Osteoblast (primary cell): ENCODE data around the gene TRIM38. TPM values are rescaled to one million over a fixed set of nuclear protein-coding genes. Genes with fewer than 3 reads are reported as not detected.

ENCODE experiments used
- DNase-seq: peaks from one replicate; pipeline ENCODE4 v3.0.0; 2011; ENCODE audit warnings: low spot score, mixed read lengths; ENCODE audit not compliant: insufficient read length; ENCODE audit errors: missing footprints
- H2AFZ ChIP-seq: 2 replicates; pipeline ENCODE4 v1.6.0; 2011; ENCODE audit warnings: mild to moderate bottlenecking, low read length
- H3K27ac ChIP-seq: 2 replicates; pipeline ENCODE4 v1.5.1; 2011; ENCODE audit warnings: mild to moderate bottlenecking, low read depth, low read length, moderate library complexity
- H3K27me3 ChIP-seq: 2 replicates; pipeline ENCODE4 v1.6.0; 2012; ENCODE audit warnings: mild to moderate bottlenecking, control low read depth, inconsistent platforms, low read length, moderate library complexity; ENCODE audit not compliant: insufficient read depth
- H3K36me3 ChIP-seq: 2 replicates; pipeline ENCODE4 v1.5.1; 2011; ENCODE audit warnings: mild to moderate bottlenecking, low read length, control low read depth, moderate library complexity; ENCODE audit not compliant: insufficient read depth
- H3K4me1 ChIP-seq: 2 replicates; pipeline ENCODE4 v1.5.1; 2011; ENCODE audit warnings: mild to moderate bottlenecking, low read length, control low read depth, moderate library complexity; ENCODE audit not compliant: insufficient read depth
- H3K4me2 ChIP-seq: 2 replicates; pipeline ENCODE4 v1.6.0; 2011; ENCODE audit warnings: mild to moderate bottlenecking, low read length; ENCODE audit not compliant: insufficient read depth
- H3K4me3 ChIP-seq: fragments of 200-600 bp; sonication (generic); 3 replicates; pipeline ENCODE4 v1.5.1; 2012; ENCODE audit warnings: mild to moderate bottlenecking, low read length, inconsistent platforms; ENCODE audit not compliant: insufficient read depth
- H3K79me2 ChIP-seq: 2 replicates; pipeline ENCODE4 v1.6.0; 2012; ENCODE audit warnings: mild to moderate bottlenecking, low read length, control low read depth, inconsistent platforms; ENCODE audit not compliant: insufficient read depth
- H3K9me3 ChIP-seq: 2 replicates; pipeline ENCODE4 v1.5.1; 2011; ENCODE audit warnings: low read depth, low read length, control low read depth
- H4K20me1 ChIP-seq: 2 replicates; pipeline ENCODE4 v1.6.0; 2012; ENCODE audit warnings: mild to moderate bottlenecking, low read length, control low read depth; ENCODE audit not compliant: insufficient read depth
- total RNA-seq: library from RNA; depleted of rRNA; stranded (reverse); fragments of >200 nt; gene quantifications from 2 replicates; pipeline ENCODE4 v1.2.3, GENCODE V29; 2012
- TF ChIP-seq, protein P1 (sequence below): IDR thresholded peaks from 2 replicates; pipeline ENCODE4 v1.5.1; 2011; ENCODE audit warnings: mild to moderate bottlenecking, low read depth, low read length, moderate library complexity; ENCODE audit errors: extremely low read depth

The TRIM38 gene
- total RNA-seq, 1 donor: 13.0 TPM

DNA sequence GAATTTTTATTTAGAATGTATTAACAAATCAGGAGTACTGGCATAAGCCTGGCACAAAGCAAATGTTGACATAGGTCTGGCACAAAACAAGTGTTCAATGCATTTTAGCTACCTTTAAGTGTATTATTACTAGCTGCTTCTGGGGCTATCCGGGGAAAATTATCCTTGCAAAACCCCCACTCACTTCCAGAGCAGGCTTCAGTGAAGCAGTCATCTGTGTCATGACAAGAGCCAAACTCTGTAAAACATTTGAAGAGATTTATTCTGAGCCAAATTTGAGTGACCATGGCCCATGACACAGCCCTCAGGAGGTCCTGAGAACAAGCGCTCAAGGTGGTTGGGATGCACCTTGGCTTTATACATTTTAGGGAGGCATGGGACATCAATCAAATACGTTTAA, 6.4 kb upstream of the TRIM38 start:
- no peaks in the 10 kb centered on the region for H3K9me3 ChIP-seq
- no peak overlapping the region for H2AFZ ChIP-seq
- H3K27ac ChIP-seq: no peak overlapping the region
- H3K79me2 ChIP-seq: no peaks in the 10 kb centered on the region
- no peaks in the 10 kb centered on the region for H4K20me1 ChIP-seq
- no peak overlapping the region for H3K4me2 ChIP-seq
- TF ChIP-seq, protein P1, sequence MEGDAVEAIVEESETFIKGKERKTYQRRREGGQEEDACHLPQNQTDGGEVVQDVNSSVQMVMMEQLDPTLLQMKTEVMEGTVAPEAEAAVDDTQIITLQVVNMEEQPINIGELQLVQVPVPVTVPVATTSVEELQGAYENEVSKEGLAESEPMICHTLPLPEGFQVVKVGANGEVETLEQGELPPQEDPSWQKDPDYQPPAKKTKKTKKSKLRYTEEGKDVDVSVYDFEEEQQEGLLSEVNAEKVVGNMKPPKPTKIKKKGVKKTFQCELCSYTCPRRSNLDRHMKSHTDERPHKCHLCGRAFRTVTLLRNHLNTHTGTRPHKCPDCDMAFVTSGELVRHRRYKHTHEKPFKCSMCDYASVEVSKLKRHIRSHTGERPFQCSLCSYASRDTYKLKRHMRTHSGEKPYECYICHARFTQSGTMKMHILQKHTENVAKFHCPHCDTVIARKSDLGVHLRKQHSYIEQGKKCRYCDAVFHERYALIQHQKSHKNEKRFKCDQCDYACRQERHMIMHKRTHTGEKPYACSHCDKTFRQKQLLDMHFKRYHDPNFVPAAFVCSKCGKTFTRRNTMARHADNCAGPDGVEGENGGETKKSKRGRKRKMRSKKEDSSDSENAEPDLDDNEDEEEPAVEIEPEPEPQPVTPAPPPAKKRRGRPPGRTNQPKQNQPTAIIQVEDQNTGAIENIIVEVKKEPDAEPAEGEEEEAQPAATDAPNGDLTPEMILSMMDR: no peak
- no peaks in the 10 kb centered on the region for H3K27me3 ChIP-seq
- H3K4me3 ChIP-seq: no peak overlapping the region
- no peak for DNase-seq
- H3K36me3 ChIP-seq: no peaks in the 10 kb centered on the region
- no peaks in the 10 kb centered on the region for H3K4me1 ChIP-seq

DNA sequence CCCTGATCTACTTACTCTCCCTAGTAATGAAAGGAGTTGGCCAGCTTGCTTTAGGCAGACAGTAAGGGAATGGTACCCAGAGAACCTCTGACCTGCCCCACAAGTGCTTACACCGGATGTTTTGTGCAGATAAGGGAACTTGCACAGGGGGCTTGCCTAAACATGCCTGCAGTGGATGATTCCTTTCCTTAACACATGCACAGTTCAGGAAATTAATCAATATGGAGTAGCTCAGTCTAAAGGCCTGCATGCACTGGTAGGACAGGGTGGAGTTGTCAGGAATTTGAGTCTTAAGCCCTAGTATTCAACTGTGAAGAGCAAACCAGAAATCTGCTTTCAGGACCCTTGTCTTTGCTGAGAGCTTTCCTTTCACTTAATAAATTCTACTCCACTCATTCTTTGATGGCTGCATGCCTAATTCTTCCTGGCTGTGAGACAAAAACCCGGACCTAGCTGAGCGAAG, 3.9 kb upstream of the TRIM38 start:
- DNase-seq: no peak

DNA sequence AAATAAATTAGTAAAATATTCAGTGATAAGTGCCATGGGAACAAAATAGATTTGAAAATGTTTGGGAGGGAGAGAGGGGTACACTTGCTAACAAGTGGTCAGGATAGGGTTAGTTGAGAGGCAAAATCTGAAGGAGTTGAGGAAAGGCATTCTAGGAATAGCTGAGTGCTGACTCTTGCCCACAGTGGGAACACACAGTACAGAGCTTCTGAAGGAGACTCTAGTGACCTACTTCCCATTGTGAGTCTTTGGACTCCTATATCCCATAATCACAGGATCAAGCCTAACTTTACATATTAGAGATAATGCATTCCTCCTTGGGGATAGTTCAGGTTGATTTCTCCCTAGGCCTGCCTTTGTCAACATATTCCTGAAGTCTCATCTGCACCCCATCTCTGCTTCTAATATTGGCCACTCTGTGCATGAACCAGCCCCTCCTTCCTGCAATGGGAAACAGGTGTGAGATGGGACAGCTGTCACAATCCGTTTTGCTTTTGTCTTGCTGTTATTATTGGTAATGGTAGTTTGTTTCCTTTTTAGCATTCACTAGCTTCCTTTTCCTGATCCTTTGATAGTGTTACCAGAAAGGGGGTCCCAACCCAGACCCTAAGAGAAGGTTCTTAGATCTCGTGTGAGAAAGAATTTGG, 2.6 kb upstream of the TRIM38 start:
- H3K4me3 ChIP-seq: no peak overlapping the region
- no peak overlapping the region for H3K27ac ChIP-seq
- peaks cover 21% of the 10 kb centered on the region for H3K4me1 ChIP-seq
- TF ChIP-seq, protein P1: no peak
- no peak overlapping the region for H3K4me2 ChIP-seq
- no peak overlapping the region for H2AFZ ChIP-seq
- peaks cover 22% of the 10 kb centered on the region for H3K79me2 ChIP-seq
- no peaks in the 10 kb centered on the region for H3K9me3 ChIP-seq
- H3K36me3 ChIP-seq: peaks cover 3% of the 10 kb centered on the region
- DNase-seq: no peak
- H4K20me1 ChIP-seq: peaks cover 6% of the 10 kb centered on the region
- H3K27me3 ChIP-seq: no peaks in the 10 kb centered on the region

More for the DNA sequence above, 3.9 kb upstream of the TRIM38 start:
- Histone ChIP-seq H3K79me2 (peaks cover 9% of the 10 kb centered on the region), H3K27ac (no peak overlapping the region), H3K4me1 (peaks cover 12% of the 10 kb centered on the region), H3K36me3 (no peaks in the 10 kb centered on the region), H3K9me3 (no peaks in the 10 kb centered on the region), H3K27me3 (no peaks in the 10 kb centered on the region), H3K4me2 (peak overlapping the region; percentile 29), H4K20me1 (peaks cover 4% of the 10 kb centered on the region), H2AFZ (peak overlapping the region; percentile 4), H3K4me3 (no peak overlapping the region)
- TF ChIP-seq, protein P1: no peak

DNA sequence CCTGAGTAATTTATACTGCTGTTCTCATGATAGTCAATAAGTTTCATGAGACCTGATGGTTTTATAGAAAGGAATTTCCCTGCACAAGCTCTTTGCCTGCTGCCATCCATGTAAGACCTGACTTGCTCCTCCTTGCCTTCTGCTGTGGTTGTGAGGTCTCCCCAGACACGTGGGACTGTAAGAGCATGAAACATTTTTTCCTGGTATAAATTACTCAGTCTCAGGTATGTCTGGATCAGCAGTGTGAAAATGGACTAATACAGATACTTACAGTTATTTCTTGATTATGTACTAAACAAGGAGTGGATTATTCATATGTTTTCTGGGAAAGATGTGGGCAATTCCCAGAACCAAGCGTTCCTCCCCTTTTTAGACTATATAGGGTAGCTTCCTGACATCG, 1.9 kb upstream of the TRIM38 start:
- TF ChIP-seq, protein P1: no peak
- H3K4me3 ChIP-seq: no peak overlapping the region
- no peak for DNase-seq
- peaks cover 7% of the 10 kb centered on the region for H3K36me3 ChIP-seq
- no peak overlapping the region for H3K27ac ChIP-seq
- no peak overlapping the region for H2AFZ ChIP-seq
- H4K20me1 ChIP-seq: peaks cover 6% of the 10 kb centered on the region
- H3K4me2 ChIP-seq: no peak overlapping the region
- H3K27me3 ChIP-seq: no peaks in the 10 kb centered on the region
- peaks cover 27% of the 10 kb centered on the region for H3K79me2 ChIP-seq
- H3K9me3 ChIP-seq: no peaks in the 10 kb centered on the region
- H3K4me1 ChIP-seq: peaks cover 21% of the 10 kb centered on the region
